GM12864 (cell line): ENCODE results near the gene PITRM1.

Source experiments
- DNase-seq: peaks from one replicate; pipeline ENCODE4 v3.0.0-alpha.2; 2011; ENCODE audit warnings: low read depth
- H3K4me3 ChIP-seq: 2 replicates; pipeline ENCODE4 v1.5.1; 2011; ENCODE audit warnings: mild to moderate bottlenecking, low read depth, low read length, control low read depth
- TF ChIP-seq, protein P1 (sequence below): IDR thresholded peaks from 2 replicates; pipeline ENCODE4 v1.5.1; 2011; ENCODE audit warnings: low read depth, mild to moderate bottlenecking, moderate library complexity, low read length, control low read depth, inconsistent platforms; ENCODE audit errors: missing control alignments

PITRM1 gene

DNA sequence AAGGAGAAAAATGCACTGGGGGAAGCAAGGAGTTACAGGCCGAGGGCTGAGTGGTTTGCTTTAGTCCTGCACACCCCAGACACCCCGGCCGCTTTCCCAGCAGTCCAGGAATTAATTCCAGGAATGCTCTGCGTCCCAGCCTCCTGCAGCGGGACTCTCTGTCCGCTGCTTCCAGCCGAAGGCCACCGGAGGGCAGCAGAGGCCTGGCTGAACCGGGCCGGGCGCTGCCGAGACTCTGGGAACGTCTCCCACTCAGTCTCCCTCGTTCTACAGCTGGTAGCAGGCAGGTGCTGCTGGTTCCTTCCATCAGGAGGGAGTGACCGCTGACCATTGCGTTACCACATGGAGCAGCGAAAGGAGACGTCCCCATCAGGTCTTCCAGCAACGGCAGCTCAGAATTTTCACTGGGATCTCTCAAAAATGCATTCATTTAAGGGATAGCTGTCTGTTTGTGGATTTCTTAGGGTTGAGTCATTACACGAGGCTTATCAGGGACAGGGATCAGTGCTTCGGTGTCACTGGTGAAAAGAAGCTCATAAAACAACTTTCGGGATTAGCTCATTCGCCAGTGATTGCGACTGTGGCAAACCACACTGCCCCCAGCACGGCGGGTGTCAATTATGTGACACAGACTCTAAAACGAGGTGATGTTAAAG, 24.9 kb upstream of the PITRM1 start:
- DNase-seq = no peak
- H3K4me3 ChIP-seq = no peak overlapping the region
- TF ChIP-seq, protein P1, sequence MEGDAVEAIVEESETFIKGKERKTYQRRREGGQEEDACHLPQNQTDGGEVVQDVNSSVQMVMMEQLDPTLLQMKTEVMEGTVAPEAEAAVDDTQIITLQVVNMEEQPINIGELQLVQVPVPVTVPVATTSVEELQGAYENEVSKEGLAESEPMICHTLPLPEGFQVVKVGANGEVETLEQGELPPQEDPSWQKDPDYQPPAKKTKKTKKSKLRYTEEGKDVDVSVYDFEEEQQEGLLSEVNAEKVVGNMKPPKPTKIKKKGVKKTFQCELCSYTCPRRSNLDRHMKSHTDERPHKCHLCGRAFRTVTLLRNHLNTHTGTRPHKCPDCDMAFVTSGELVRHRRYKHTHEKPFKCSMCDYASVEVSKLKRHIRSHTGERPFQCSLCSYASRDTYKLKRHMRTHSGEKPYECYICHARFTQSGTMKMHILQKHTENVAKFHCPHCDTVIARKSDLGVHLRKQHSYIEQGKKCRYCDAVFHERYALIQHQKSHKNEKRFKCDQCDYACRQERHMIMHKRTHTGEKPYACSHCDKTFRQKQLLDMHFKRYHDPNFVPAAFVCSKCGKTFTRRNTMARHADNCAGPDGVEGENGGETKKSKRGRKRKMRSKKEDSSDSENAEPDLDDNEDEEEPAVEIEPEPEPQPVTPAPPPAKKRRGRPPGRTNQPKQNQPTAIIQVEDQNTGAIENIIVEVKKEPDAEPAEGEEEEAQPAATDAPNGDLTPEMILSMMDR = peak; percentile 80

DNA sequence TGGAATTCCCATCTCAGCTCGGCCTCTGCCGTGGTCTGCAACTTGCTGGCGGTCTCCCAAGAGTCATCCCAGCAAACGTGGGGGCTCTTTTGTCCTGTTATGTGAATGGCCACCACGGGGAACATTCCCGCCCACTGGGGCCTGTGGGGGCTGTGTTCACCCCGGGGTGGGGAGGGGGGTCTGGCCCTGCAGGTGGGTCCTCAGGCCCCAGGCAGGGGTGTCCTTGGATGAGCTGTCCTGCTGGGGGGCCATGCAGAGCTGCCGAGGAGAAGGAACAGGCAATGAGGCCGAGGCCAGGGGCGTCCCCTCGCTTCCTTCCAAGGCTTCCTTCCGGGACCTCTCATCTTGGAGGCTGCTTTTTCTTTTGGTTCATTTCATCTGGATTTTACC, 24.4 kb upstream of the PITRM1 start:
- DNase-seq = no peak
- TF ChIP-seq, protein P1 = no peak
- no peak overlapping the region for H3K4me3 ChIP-seq

DNA sequence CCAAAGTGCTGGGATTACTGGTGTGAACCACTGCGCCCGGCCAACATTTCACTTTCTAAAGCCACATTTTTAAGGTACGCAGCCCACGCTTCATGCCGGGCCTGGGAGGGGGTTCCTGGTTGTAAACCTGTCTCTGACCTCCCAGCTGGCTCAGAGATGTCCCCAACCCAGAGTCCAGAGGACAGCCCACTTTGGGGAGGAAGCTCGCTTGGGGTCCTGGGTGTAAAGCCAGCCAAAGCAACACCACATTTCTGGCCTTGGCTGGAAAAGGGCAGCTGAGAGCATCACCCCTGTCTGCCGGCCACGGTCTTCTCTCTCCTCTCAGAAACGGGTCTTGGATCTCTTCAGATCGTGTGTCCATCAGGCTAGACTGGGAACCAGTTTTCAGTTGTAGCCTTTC, 23.9 kb upstream of the PITRM1 start:
- DNase-seq = no peak
- H3K4me3 ChIP-seq = no peak overlapping the region
- TF ChIP-seq, protein P1 = no peak

DNA sequence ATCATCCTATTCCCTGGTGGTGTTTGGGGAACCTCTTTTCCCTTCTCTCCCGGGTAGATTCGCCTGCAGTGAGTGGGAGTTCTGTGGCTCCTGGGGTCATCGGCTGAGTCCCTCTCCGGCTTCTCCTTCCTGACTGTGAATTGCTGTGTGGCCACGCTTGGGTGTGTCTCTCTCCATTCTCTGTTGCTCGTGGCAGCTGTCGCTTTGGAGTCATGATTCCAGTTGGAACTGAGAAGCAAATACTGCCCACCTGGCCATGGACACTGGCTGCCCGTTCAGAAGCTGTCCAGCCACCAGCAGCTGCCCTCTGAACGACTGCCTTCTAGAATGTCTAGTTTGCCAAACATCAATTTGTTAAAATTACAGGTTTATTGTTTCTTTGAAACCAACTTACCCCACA, 23.1 kb upstream of the PITRM1 start:
- TF ChIP-seq, protein P1 = no peak
- DNase-seq = no peak
- H3K4me3 ChIP-seq = no peak overlapping the region

DNA sequence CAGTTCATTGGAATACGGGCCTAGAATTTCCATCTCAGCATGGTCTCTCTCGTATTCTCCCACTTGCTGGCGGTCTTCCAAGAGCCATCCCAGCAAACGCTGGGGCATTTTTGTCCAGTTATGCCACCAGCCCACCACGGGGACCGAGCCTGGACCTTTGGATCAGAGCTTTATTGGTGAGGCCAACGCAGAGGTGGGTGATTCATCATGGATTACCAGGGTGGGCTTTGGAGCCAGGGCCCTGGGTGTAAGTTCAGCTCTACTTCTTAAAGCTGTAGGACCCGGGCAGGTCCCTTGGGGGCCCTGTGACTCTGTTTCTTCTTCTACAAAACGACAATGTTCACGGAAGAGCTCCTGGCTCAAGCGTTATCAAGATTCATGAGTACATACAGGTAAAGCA, 22.7 kb upstream of the PITRM1 start:
- H3K4me3 ChIP-seq = no peak overlapping the region
- TF ChIP-seq, protein P1 = no peak
- DNase-seq = no peak

DNA sequence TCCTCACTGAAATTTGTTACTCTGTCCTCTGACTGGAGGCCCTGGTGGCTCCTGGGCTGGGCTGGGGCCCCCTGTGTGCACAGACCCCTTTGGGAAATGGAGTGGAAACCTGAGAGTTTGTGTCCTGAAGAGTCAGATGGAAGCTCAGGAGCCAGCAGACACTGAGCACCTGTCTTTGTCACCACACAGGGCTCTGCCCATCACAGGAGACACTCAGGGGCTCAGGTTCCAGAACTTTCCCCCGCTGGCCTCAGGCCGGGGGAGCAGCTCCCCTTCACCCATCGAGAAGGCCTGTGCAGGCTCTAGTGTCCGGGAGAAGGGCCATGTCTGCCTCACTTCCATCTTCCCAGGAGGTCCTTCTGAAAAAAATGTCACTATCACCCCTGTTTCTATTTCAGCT, 22.3 kb upstream of the PITRM1 start:
- TF ChIP-seq, protein P1 = no peak
- DNase-seq = no peak
- no peak overlapping the region for H3K4me3 ChIP-seq

DNA sequence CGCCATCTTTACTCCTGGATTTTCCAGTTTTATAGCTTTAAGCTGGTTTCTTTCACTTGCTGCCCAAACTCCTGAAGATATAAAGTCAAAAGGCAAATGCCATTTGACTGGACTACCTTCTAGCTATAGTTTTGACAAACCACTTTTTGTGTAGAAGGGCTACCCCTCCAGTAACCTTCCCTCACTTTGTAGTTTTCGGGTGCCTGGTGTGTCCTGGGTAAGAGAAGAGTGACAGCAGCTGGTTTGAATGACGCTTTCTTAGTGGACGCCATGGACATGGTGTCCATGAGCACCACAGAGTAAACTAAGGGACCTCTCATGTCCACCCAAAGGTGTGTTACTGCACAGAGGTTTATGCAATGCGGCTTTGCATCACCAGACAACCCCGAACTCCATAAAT, 21.2 kb upstream of the PITRM1 start:
- H3K4me3 ChIP-seq = no peak overlapping the region
- TF ChIP-seq, protein P1 = no peak

More for the DNA sequence above, 21.2 kb upstream of the PITRM1 start:
- no peak for DNase-seq
